NCI-H2081 treated with DMSO at 0.1 percent for 48 hours (cell line): ENCODE data around the gene FAN1.

ENCODE experiments used
- DNase-seq: peaks from one replicate; lab custom pipeline; 2025; lab: John Stamatoyannopoulos, UW

The FAN1 gene

GRCh38 chr15:30921106-30921505 is 17.4 kb downstream of the FAN1 start:
- no peak for DNase-seq

DNA sequence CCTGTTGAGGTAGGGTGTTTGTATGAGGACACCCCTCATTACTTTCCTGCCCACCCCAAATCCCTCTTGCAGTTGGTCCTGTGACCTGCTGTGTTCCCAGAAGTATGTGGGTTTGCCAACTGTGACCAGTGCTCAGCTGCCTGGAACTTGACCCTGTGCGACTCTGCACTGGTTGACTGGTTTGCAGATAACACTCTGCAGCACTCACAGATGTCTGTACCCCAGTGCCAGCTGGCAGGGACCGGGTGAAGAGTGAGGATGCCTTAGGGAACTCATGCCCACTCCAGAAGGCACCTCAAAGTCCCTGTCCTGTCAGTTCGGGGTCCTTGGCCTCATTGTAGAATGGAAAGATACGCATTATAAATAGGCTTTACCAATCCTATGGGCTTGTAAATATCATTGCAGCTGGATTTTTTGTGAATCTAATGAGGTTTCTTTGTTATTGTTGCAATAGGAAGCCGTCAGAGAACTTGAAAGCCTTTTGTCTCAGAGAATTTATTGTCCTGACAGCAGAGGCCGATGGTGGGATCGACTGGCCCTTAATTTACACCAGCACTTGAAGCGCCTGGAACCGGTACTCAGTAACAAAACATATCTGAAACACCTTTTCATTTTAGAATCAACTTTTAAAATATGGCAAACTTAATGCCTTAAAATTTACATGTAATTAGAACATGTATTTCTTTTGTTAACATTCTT is 18.2 kb downstream of the FAN1 start:
- DNase-seq = no peak

DNA sequence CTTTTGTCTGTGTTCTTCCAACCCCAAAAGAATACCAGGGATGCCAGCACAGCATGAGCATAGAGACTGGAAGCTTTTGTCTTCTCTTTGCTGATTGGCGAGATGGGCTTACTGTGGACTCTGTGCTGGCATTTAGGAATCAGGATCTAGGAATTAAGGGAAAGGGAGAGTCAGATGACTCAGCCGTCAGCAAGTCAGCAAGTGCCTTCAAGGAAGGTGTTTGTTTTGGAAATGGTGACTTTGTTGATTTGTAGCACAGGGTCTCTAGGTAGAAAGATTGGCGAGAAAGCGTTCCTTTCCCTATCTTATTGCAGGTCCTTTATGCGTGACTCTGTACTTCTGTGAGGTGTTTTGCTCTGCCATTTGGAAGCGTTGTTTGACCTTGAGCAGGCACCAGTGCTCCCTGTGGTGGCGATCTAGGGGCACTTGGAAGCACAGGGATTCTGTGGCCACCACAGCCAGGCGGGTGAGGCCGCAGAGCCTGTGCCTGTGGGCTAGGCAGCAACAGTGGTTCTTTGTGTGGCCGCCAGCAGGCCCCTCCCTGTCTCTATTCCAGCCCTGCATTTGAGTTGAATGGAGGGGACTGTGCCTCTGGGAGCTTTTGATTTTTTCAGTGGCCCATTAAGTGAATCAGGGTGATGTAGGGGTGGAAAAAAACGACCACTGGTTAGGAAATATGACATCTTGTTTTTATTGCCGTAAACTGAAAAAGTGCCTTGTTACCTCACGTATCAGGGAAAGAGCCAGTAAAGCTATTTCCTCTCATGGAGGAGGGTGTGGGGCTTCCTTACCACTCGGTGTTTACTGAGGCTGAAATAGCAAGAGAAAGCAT is 19.0 kb downstream of the FAN1 start:
- DNase-seq = no peak

GRCh38 chr15:30923429-30923828 is 19.7 kb downstream of the FAN1 start:
- no peak for DNase-seq

DNA sequence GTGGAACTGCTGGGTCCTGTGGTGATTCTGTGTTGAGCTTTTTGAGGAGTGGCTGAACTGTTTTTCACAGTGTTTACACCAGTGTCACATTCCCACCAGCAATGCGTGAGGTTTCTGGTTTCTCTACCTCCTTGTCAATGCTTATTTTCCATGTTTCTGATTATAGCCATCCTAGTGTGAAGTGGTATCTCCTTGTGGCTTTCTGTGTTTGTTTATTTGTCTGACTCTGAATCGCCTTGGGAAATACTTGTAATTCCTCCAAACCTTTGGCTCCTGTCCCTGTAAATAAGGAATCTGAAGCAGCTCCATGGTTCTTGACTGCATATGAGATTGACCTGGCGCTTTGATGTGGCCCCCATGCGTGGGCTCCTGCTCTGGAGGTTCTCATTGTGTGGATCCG is 20.6 kb downstream of the FAN1 start:
- no peak for DNase-seq

GRCh38 chr15:30925686-30926085 is 22.0 kb downstream of the FAN1 start:
- DNase-seq = no peak

GRCh38 chr15:30926161-30926560 is 22.4 kb downstream of the FAN1 start:
- DNase-seq = no peak

DNA sequence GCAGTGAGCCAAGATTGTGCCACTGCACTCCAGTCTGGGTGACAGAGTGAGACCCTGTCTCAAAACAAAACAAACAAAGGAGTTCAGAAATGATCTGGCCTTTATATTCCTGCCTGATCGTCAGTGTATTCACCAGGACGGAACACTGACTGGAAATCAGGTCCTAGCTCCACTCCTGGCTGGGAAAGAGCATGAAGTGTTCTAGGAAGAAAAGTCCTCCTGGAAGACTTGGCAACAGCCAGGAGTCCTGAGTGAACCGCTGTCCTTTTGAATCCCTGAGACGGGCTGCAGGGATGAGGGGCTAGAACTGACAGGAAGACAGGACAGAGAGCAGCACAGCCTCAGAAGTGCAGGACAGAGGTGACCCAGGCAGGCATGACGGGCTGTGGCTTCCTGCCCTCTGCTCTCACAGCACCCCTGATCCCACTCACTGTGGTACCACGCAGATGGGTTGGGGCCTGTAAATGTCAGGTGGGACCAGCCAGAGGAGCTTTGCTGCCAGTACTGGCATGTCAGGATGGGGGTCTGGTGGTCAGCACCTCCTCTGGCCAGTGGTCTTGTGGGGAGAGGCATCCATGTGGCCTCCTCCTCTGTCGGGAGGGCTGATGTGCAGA is 23.5 kb downstream of the FAN1 start:
- DNase-seq = no peak

- DNase-seq = no peak
These were observed 24.4 kb downstream of the FAN1 start for GRCh38 chr15:30928076-30928475.

DNA sequence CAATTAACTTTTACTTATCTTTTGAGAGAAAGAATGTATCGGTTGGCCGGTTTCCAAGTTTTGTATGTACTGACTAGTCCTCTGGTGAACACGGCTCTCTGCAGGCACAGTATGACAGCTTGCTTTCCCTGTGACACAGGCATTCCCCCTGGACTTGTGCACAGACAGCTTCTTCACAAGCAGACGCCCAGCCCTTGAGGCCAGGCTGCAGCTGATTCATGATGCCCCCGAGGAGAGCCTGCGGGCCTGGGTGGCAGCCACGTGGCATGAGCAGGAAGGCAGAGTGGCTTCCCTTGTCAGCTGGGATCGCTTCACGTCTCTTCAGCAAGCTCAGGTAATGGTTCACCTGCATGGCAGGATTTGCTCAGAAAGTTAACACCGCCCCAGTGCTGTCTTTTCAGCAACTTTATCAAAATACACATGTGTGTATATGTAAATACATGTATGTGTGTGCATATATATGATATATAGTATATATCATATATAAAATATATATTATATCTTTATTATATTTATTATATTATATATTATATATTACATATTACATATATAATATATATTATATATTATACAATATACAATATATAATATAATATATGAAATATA is 25.5 kb downstream of the FAN1 start:
- DNase-seq = no peak

GRCh38 chr15:30929982-30930381 is 26.3 kb downstream of the FAN1 start:
- DNase-seq = no peak

- DNase-seq = no peak
These were observed 26.7 kb downstream of the FAN1 start for GRCh38 chr15:30930422-30930821.

DNA sequence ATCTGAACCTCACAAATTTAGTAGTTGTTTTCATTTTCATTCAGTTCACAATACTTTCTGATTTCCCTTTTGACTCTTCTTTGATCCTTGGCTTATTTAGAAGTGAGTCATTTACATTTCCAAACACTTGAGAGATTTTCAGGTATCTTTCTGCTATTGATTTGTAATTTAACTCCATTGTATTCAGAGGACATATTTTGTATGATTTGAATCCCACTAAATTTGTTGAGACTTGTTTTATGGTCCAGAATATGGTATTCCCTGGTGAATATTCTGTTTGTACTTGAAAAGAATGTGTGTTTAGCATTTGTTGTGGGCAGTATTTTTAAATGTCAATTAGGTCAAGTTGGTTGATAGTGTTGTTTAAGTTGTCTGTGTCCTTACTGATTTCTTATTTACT is 29.6 kb downstream of the FAN1 start:
- no peak for DNase-seq

DNA sequence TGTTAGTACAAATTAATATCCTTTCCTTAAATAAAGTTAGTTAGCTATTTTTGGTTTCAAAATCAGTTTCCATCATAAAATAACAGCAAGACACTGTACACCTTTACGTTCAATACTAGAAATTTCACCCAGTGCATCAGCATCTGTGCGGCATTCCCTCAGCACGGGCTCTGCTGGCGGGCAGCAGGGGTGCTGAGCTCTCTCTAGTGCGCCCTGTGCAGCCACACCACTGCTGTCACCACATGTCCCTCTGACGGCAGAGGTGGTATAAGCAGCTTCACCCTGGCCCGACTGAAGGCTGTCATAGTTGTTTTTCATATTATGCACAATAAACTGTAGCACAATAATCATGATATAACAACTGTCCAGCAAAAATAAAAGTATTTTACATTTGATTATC is 35.4 kb downstream of the FAN1 start:
- DNase-seq = no peak

- DNase-seq = peak; percentile 34
These were observed 36.6 kb downstream of the FAN1 start for GRCh38 chr15:30940359-30940758.

DNA sequence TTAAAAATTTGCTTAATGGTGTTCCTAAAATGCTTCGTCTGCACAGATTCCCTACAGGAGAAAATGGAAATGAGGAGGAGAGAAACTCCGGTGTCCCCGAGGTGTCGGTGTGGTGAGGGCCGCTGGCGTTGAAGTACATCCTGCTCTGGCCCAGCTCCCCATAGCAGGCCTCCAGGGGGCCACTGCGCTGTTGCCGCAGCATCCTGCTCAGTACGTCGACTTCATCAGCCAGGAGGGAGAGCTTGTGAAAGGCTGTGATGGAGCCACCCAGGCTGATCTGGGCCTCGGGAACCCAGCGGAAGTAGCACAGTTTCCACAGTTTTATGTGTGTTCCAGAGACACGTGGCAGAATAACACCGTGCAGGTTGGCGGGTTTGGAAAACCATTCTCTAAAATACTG is 37.8 kb downstream of the FAN1 start:
- no peak for DNase-seq

DNA sequence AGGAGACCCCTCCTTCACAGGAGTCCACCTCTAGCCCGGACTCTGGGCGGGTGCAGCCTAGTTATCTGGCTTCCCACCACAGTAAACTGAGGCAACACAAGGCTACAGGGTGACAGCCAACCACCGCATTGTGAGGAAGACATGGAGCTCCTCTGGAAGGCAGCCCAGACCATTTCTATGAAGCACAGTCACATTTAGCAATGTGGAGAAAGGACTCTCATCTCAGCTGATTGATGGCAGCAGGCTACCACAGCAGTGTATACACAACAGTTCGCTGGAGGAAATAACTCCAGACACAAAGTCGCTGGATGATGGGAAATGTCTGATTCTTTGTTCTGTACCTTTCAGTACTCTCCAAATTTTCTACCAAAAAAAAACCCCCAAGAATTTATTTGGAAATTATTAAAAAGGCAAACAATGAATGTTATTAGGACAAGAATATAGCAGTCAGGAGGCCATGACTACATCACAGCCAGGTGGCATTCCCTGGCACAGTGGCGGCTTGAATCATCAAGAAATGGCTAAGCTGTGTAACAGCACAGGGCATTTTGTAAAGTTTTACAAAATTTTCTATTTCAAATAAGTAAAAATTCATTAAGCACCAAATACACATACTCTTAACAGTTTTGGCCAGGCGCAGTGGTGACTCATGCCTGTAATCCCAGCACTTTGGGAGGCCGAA is 40.1 kb downstream of the FAN1 start:
- no peak for DNase-seq

- DNase-seq = no peak
These were observed 49.5 kb downstream of the FAN1 start for GRCh38 chr15:30953183-30953582.

DNA sequence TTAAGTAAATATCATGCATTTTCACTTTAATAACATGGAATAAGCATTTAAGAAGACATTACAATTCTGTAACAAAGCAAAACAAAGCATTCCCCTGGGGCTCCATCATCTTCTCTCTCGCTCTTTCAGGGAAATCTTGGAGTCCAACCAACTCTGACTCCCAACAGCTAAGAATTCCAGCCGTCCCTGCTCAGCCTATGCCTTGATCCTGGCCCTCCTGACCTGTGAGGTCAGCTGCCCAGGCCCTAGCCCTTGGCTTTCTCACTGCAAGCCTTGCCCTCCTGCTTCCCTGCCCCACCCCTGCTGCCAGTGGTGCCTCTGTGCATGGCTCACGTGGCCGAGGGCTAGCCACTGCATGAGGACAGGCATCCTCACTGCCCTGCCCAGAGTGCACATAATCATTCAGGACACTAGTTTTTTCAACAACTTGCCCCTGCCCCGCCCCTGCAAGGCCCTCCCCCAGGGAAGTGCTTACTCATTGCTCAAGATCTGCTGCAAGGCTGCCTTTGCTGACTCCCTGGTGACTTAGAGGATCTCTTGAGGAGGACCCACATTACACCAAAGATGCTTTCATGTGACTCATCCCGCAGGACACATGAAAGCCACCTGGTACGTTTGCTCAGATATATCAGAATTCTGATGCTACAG is 50.1 kb downstream of the FAN1 start:
- DNase-seq = no peak

DNA sequence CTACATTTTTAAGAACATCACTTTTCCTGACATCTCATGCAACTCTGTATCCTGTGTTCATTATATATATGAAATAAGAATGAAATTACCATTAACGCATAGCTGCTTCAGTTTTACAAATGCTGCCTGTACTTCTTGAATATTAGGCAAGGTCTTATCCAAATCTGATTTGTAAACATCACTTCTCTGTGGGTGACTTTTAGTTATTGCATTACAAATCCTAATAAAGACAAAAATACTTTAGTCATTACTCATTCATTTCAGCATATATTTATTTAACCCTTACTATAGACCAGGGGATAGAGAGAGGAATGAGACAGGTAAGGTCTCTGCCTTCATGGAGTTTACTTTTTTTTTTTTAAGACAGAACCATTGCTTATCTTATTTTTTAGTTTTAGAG is 51.0 kb downstream of the FAN1 start:
- no peak for DNase-seq

DNA sequence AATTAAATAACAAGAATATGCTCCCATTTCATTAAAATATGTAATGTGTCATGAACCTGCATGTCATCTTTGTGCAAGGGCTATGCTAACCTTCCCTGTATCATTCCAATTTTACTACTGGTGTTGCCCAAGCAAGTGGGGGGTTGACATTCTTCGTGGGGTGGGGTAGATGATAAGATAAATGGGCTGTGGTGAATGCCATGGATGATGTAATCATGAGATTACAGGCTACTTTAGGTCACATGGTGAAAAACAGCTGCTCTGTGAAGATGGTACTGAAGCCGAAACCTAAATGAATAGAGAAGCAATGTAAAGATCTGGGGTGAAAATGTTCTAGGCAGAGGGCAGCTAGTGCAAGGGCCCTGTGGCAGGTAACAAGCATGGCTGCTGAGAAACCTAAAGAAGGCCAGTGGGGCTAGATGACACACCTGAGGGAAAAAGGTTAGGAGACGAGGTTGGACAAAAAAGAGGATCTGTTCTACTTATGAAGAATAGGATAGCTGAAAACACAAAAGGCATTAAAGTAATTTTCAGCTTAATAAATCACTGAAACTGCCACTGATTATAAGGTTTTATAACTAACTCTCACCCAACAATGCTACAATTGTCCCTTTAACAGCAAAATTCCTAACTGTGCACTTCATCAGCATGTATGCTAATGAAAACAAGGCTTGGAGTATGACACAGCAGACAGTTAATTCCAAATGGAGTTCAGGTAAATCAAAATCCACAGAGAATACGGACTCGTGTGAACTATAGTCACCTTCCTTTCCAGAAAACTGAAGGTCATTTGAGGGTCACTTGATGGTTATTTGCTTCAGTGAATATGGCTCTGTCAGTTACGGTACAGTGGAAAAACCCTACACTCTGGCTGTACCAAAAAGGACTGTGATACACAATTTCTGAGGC is 52.8 kb downstream of the FAN1 start:
- DNase-seq = no peak
